ENCODE measurements around the gene CALM3. TPM values are rescaled to one million over a fixed set of nuclear protein-coding genes. Genes with fewer than 3 reads are reported as not detected.
"Not testable (repeated sequence)": the region's sequence is repeated elsewhere in the genome, so short reads cannot be mapped to it uniquely, and the experiment has no call there.

Gene CALM3
- total RNA-seq, 4 donors from 2014 or later, result 128 to 193 (median 163) TPM

GRCh38 chr19:46626446-46626845 is 25.3 kb downstream of the CALM3 start:
- no peak for TF ChIP-seq POLR2AphosphoS5 (IDR thresholded peaks at IDR 0.05)
- no peak for TF ChIP-seq POLR2A (IDR thresholded peaks at IDR 0.05)
- TF ChIP-seq EP300 (IDR thresholded peaks at IDR 0.05), result no peak
- TF ChIP-seq, protein P1, sequence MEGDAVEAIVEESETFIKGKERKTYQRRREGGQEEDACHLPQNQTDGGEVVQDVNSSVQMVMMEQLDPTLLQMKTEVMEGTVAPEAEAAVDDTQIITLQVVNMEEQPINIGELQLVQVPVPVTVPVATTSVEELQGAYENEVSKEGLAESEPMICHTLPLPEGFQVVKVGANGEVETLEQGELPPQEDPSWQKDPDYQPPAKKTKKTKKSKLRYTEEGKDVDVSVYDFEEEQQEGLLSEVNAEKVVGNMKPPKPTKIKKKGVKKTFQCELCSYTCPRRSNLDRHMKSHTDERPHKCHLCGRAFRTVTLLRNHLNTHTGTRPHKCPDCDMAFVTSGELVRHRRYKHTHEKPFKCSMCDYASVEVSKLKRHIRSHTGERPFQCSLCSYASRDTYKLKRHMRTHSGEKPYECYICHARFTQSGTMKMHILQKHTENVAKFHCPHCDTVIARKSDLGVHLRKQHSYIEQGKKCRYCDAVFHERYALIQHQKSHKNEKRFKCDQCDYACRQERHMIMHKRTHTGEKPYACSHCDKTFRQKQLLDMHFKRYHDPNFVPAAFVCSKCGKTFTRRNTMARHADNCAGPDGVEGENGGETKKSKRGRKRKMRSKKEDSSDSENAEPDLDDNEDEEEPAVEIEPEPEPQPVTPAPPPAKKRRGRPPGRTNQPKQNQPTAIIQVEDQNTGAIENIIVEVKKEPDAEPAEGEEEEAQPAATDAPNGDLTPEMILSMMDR (IDR thresholded peaks at IDR 0.05), result no peak
- Histone ChIP-seq H3K4me3 (no peak overlapping the region), H3K27me3 (no peaks in the 10 kb centered on the region), H3K36me3 (no peaks in the 10 kb centered on the region), H3K4me1 (peaks cover under 1 to 57% (median 33%) of the 10 kb centered on the region in 3 donors), H3K9me3 (no peaks in the 10 kb centered on the region), H3K27ac (peak overlapping the region in 3 of 4 donors; percentile 80 to 86 (median 82))
- 59 to 75% methylated on average over 2 of the region's 14 CpGs for WGBS, 2 donors (ENCODE audit: low coverage in 1 of 2)
- ATAC-seq, result no peak

- H3K27me3 ChIP-seq, H3K36me3 ChIP-seq, ATAC-seq, H3K4me3 ChIP-seq, H3K27ac ChIP-seq, H3K9me3 ChIP-seq: not testable (repeated sequence)
- peaks cover 0 to 41% (median 26%) of the 10 kb centered on the region in 3 donors for H3K4me1 ChIP-seq
- WGBS, 2 donors (ENCODE audit: low coverage in 1 of 2), result 72 to 100% methylated on average over 2 to 3 of the region's 7 CpGs
Observed at GRCh38 chr19:46628970-46629369, 27.8 kb downstream of the CALM3 start.

DNA sequence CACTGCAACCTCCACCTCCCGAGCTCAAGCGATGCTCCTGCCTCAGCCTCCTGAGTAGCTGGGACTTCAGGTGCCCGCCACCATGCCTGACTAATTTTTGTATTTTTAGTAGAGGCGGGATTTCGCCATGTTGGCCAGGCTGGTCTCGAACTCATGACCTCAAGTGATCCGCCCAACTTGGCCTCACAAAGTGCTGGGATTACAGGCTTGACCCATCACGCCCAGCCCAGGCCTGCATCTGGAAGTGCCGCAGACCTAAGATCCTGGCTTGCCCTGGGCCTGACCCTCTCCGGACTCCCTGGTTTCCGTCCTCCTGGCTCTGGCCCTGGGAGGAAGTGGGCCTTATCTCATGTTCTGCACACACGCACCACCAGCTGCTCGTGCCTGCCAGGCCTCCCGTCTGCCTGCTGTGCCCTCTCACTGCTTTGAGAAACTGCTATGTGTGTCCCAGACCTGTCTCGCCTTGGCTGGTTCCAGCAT is 28.5 kb downstream of the CALM3 start:
- no peak for ATAC-seq
- no peaks in the 10 kb centered on the region for H3K36me3 ChIP-seq
- H3K4me3 ChIP-seq, result no peak overlapping the region
- H3K9me3 ChIP-seq, result no peaks in the 10 kb centered on the region
- H3K4me1 ChIP-seq, result peaks cover 0 to 41% (median 25%) of the 10 kb centered on the region in 3 donors
- H3K27ac ChIP-seq, result no peak overlapping the region
- 58% methylated on average over 3 of the region's 15 CpGs; no CpG with 5 or more reads in 1 of the 2 donors for WGBS, 2 donors (ENCODE audit: low coverage in 1 of 2)
- TF ChIP-seq, protein P1 (IDR thresholded peaks at IDR 0.05), result no peak
- TF ChIP-seq POLR2A (IDR thresholded peaks at IDR 0.05) (no peak), POLR2AphosphoS5 (IDR thresholded peaks at IDR 0.05) (no peak), EP300 (IDR thresholded peaks at IDR 0.05) (no peak)
- H3K27me3 ChIP-seq, result no peaks in the 10 kb centered on the region

- Histone ChIP-seq H3K36me3 (no peaks in the 10 kb centered on the region), H3K27me3 (no peaks in the 10 kb centered on the region), H3K9me3 (no peaks in the 10 kb centered on the region), H3K4me3 (no peak overlapping the region), H3K27ac (no peak overlapping the region), H3K4me1 (peaks cover 0 to 37% (median 18%) of the 10 kb centered on the region in 3 donors)
- TF ChIP-seq POLR2AphosphoS5 (IDR thresholded peaks at IDR 0.05) (no peak), POLR2A (IDR thresholded peaks at IDR 0.05) (no peak), EP300 (IDR thresholded peaks at IDR 0.05) (no peak)
- TF ChIP-seq, protein P1 (IDR thresholded peaks at IDR 0.05), result no peak
- WGBS, 2 donors (ENCODE audit: low coverage in 1 of 2), result 74% methylated on average over 9 of the region's 14 CpGs; no CpG with 5 or more reads in 1 of the 2 donors
- ATAC-seq, result no peak
Observed at GRCh38 chr19:46630586-46631205, 29.6 kb downstream of the CALM3 start.

GRCh38 chr19:46631481-46631880 is 30.4 kb downstream of the CALM3 start:
- H3K4me1 ChIP-seq, result peaks cover 0 to 34% (median 13%) of the 10 kb centered on the region in 3 donors
- ATAC-seq, result peak; percentile 59

More at GRCh38 chr19:46631481-46631880, 30.4 kb downstream of the CALM3 start:
- TF ChIP-seq POLR2A (IDR thresholded peaks at IDR 0.05), result no peak
- TF ChIP-seq POLR2AphosphoS5 (IDR thresholded peaks at IDR 0.05), result no peak
- TF ChIP-seq, protein P1 (IDR thresholded peaks at IDR 0.05), result no peak
- no peak for TF ChIP-seq EP300 (IDR thresholded peaks at IDR 0.05)
- H3K9me3 ChIP-seq, result no peaks in the 10 kb centered on the region
- no peaks in the 10 kb centered on the region for H3K27me3 ChIP-seq
- WGBS, 2 donors (ENCODE audit: low coverage in 1 of 2), result 60% methylated on average over 1 of the region's 6 CpGs; no CpG with 5 or more reads in 1 of the 2 donors
- no peak overlapping the region for H3K27ac ChIP-seq
- H3K4me3 ChIP-seq, result no peak overlapping the region
- H3K36me3 ChIP-seq, result no peaks in the 10 kb centered on the region
